GM23338 (cell line): Measurements from ENCODE around the gene ANKRD17. TPM values are rescaled to one million over a fixed set of nuclear protein-coding genes. Genes with fewer than 3 reads are reported as not detected.

Source experiments
- ATAC-seq: fragments of 200-7000 bp; cut with Tn5 transposase; 3 replicates; pipeline ENCODE4 v1.9.1; 2020
- DNase-seq: peaks from one replicate; pipeline ENCODE4 v3.0.0-alpha.2; 2015; ENCODE audit warnings: low spot score
- H2AFZ ChIP-seq: fragments of 200-600 bp; sonication (generic); 2 replicates; pipeline ENCODE4 v1.8.0; 2016; ENCODE audit warnings: antibody characterized with exemption, mild to moderate bottlenecking, moderate library complexity
- H3F3A ChIP-seq: fragments of 200-600 bp; sonication (generic); replicated peaks from 2 replicates; pipeline ENCODE4 v1.8.0; 2017; ENCODE audit warnings: antibody characterized with exemption, mixed run types, low read depth
- H3K27ac ChIP-seq: fragments of 200-600 bp; sonication (generic); 2 replicates; pipeline ENCODE4 v1.6.1; 2016; ENCODE audit warnings: low read depth
- H3K27me3 ChIP-seq: fragments of 200-600 bp; sonication (generic); 2 replicates; pipeline ENCODE4 v1.8.0; 2016; ENCODE audit warnings: mild to moderate bottlenecking, mixed run types, moderate library complexity; ENCODE audit not compliant: insufficient read depth
- H3K36me3 ChIP-seq: fragments of 200-600 bp; sonication (generic); 2 replicates; pipeline ENCODE4 v1.8.0; 2016; ENCODE audit warnings: mild to moderate bottlenecking; ENCODE audit not compliant: insufficient read depth
- H3K4me1 ChIP-seq: fragments of 200-600 bp; sonication (generic); 2 replicates; pipeline ENCODE4 v1.8.0; 2016; ENCODE audit warnings: mild to moderate bottlenecking, moderate library complexity; ENCODE audit not compliant: insufficient read depth
- H3K4me2 ChIP-seq: fragments of 200-600 bp; sonication (generic); 2 replicates; pipeline ENCODE4 v1.7.1; 2017; ENCODE audit warnings: mixed run types
- H3K4me3 ChIP-seq: fragments of 200-600 bp; sonication (generic); 2 replicates; pipeline ENCODE4 v1.6.1; 2016; ENCODE audit warnings: mixed run types
- H3K79me2 ChIP-seq: fragments of 200-600 bp; sonication (generic); replicated peaks from 2 replicates; pipeline ENCODE4 v1.8.0; 2017; ENCODE audit warnings: mild to moderate bottlenecking; ENCODE audit not compliant: insufficient read depth
- H3K9me2 ChIP-seq: fragments of 200-600 bp; sonication (generic); 2 replicates; pipeline ENCODE4 v1.8.0; 2017; ENCODE audit not compliant: insufficient read depth
- H4K20me1 ChIP-seq: fragments of 200-600 bp; sonication (generic); replicated peaks from 2 replicates; pipeline ENCODE4 v1.8.0; 2017; ENCODE audit warnings: mild to moderate bottlenecking; ENCODE audit not compliant: insufficient read depth
- H3K27ac Mint-ChIP-seq: 2 replicates; pipeline ENCODE4 v1.8.0; 2020; ENCODE audit warnings: inconsistent platforms, mild to moderate bottlenecking, moderate library complexity, mixed read lengths
- H3K27me3 Mint-ChIP-seq: 3 replicates; pipeline ENCODE4 v1.8.0; 2022; ENCODE audit warnings: low read depth, mild to moderate bottlenecking, moderate library complexity, mixed read lengths, inconsistent platforms; ENCODE audit not compliant: insufficient read depth, poor library complexity
- H3K36me3 Mint-ChIP-seq: 3 replicates; pipeline ENCODE4 v1.8.0; 2021; ENCODE audit warnings: low read depth, mild to moderate bottlenecking, inconsistent platforms, moderate library complexity, mixed read lengths
- H3K4me1 Mint-ChIP-seq: 3 replicates; pipeline ENCODE4 v1.8.0; 2020; ENCODE audit warnings: mild to moderate bottlenecking, inconsistent platforms, mixed read lengths
- H3K4me3 Mint-ChIP-seq: 3 replicates; pipeline ENCODE4 v1.8.0; 2021; ENCODE audit warnings: moderate library complexity, mild to moderate bottlenecking, inconsistent platforms, mixed read lengths
- H3K9me3 Mint-ChIP-seq: 3 replicates; pipeline ENCODE4 v1.8.0; 2020; ENCODE audit warnings: moderate library complexity, mild to moderate bottlenecking, inconsistent platforms, mixed read lengths
- CREB1 ChIP-seq: fragments of 250-450 bp; sonication (Bioruptor Pico); IDR thresholded peaks from 2 replicates; pipeline ENCODE4 v1.5.0; 2020; ENCODE audit warnings: low read depth, mild to moderate bottlenecking, moderate library complexity
- EZH2 ChIP-seq: fragments of 200-600 bp; sonication (generic); IDR thresholded peaks from one replicate; pipeline ENCODE4 v1.8.0; 2017; ENCODE audit warnings: antibody characterized with exemption, mild to moderate bottlenecking, low read depth; ENCODE audit not compliant: unreplicated experiment
- NANOG ChIP-seq: IDR thresholded peaks from 2 replicates; pipeline ENCODE4 v1.6.1; 2016; ENCODE audit warnings: antibody characterized with exemption, borderline replicate concordance
- ZNF114 ChIP-seq: fragments of 250-450 bp; sonication (Bioruptor Pico); IDR thresholded peaks from 2 replicates; pipeline ENCODE4 v1.5.0; 2020; ENCODE audit warnings: mild to moderate bottlenecking, moderate library complexity
- ZNF331 ChIP-seq: fragments of 250-450 bp; sonication (Bioruptor Pico); IDR thresholded peaks from 2 replicates; pipeline ENCODE4 v1.5.0; 2020; ENCODE audit warnings: low read depth, mild to moderate bottlenecking, moderate library complexity
- polyA plus RNA-seq: library from polyadenylated mRNA; unstranded; fragments of >200 nt; fragmentation: Nextera tagmentation; extraction: Ambion mirVana; gene quantifications from 2 replicates; pipeline ENCODE4 v1.2.1, GENCODE V29; 2016
- total RNA-seq: library from RNA; depleted of rRNA; stranded (reverse); fragments of >200 nt; shearing (Covaris generic); gene quantifications from 2 replicates; pipeline ENCODE4 v1.2.3, GENCODE V29; 2014
- TF ChIP-seq, protein P1 (sequence below): fragments of 250-450 bp; sonication (Bioruptor Pico); IDR thresholded peaks from 2 replicates; pipeline ENCODE4 v1.5.0; 2020; ENCODE audit warnings: mild to moderate bottlenecking, moderate library complexity

ANKRD17 gene
- total and polyA plus RNA-seq, 2 experiments from 2014 or later, result 41.9 to 85.3 TPM

GRCh38 chr4:73092868-73093267, 165.7 kb downstream of the ANKRD17 start (continued):
- TF ChIP-seq, protein P1, sequence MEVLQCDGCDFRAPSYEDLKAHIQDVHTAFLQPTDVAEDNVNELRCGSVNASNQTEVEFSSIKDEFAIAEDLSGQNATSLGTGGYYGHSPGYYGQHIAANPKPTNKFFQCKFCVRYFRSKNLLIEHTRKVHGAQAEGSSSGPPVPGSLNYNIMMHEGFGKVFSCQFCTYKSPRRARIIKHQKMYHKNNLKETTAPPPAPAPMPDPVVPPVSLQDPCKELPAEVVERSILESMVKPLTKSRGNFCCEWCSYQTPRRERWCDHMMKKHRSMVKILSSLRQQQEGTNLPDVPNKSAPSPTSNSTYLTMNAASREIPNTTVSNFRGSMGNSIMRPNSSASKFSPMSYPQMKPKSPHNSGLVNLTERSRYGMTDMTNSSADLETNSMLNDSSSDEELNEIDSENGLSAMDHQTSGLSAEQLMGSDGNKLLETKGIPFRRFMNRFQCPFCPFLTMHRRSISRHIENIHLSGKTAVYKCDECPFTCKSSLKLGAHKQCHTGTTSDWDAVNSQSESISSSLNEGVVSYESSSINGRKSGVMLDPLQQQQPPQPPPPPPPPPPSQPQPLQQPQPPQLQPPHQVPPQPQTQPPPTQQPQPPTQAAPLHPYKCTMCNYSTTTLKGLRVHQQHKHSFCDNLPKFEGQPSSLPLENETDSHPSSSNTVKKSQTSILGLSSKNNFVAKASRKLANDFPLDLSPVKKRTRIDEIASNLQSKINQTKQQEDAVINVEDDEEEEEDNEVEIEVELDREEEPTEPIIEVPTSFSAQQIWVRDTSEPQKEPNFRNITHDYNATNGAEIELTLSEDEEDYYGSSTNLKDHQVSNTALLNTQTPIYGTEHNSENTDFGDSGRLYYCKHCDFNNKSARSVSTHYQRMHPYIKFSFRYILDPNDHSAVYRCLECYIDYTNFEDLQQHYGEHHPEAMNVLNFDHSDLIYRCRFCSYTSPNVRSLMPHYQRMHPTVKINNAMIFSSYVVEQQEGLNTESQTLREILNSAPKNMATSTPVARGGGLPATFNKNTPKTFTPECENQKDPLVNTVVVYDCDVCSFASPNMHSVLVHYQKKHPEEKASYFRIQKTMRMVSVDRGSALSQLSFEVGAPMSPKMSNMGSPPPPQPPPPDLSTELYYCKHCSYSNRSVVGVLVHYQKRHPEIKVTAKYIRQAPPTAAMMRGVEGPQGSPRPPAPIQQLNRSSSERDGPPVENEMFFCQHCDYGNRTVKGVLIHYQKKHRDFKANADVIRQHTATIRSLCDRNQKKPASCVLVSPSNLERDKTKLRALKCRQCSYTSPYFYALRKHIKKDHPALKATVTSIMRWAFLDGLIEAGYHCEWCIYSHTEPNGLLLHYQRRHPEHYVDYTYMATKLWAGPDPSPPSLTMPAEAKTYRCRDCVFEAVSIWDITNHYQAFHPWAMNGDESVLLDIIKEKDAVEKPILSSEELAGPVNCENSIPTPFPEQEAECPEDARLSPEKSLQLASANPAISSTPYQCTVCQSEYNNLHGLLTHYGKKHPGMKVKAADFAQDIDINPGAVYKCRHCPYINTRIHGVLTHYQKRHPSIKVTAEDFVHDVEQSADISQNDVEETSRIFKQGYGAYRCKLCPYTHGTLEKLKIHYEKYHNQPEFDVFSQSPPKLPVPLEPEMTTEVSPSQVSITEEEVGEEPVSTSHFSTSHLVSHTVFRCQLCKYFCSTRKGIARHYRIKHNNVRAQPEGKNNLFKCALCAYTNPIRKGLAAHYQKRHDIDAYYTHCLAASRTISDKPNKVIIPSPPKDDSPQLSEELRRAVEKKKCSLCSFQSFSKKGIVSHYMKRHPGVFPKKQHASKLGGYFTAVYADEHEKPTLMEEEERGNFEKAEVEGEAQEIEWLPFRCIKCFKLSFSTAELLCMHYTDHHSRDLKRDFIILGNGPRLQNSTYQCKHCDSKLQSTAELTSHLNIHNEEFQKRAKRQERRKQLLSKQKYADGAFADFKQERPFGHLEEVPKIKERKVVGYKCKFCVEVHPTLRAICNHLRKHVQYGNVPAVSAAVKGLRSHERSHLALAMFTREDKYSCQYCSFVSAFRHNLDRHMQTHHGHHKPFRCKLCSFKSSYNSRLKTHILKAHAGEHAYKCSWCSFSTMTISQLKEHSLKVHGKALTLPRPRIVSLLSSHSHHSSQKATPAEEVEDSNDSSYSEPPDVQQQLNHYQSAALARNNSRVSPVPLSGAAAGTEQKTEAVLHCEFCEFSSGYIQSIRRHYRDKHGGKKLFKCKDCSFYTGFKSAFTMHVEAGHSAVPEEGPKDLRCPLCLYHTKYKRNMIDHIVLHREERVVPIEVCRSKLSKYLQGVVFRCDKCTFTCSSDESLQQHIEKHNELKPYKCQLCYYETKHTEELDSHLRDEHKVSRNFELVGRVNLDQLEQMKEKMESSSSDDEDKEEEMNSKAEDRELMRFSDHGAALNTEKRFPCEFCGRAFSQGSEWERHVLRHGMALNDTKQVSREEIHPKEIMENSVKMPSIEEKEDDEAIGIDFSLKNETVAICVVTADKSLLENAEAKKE, result no peak
- no peak for TF ChIP-seq NANOG

DNA sequence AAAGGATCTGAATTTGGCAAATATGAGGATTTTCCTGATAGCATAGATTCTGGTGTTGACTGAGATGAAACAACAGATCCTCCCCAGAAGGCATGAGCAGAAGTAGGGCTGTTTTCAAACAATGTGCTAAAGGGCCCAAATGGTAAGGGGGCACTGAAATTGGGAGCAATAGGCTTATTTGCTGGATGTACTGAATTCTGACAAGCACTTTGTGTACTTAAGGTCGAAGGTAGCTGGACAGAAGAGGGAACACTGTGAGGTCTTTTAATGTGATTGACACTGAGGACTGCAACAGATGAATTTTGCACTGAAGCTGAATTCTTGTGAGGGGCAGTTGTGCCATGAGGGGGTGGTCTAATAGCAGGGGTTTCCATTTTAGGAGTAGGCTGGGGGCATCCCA, 167.9 kb downstream of the ANKRD17 start:
- Histone ChIP-seq H3K79me2 (peaks cover 10% of the 10 kb centered on the region; the same call in 1 of the 2 replicates), H3K27me3 (no peaks in the 10 kb centered on the region), H3F3A (no peaks in the 10 kb centered on the region), H2AFZ (no peak overlapping the region), H3K4me2 (no peak overlapping the region), H3K9me2 (no peaks in the 10 kb centered on the region), H3K27ac (no peak overlapping the region), H3K4me1 (no peaks in the 10 kb centered on the region), H4K20me1 (peaks cover 2% of the 10 kb centered on the region; the same call in 1 of the 2 replicates), H3K36me3 (peaks cover 42% of the 10 kb centered on the region), H3K4me3 (no peak overlapping the region)
- no peak overlapping the region for H3K4me3 Mint-ChIP-seq
- no peak overlapping the region; the same call in 1 of the 2 replicates for H3K27ac Mint-ChIP-seq
- H3K27me3 Mint-ChIP-seq, result no peaks in the 10 kb centered on the region
- H3K36me3 Mint-ChIP-seq, result peaks cover 36% of the 10 kb centered on the region
- no peak for DNase-seq
- no peaks in the 10 kb centered on the region for H3K4me1 Mint-ChIP-seq
- H3K9me3 Mint-ChIP-seq, result no peaks in the 10 kb centered on the region
- no peak for ATAC-seq
- TF ChIP-seq ZNF114, result no peak
- no peak for TF ChIP-seq CREB1 (CRISPR knock-in tag)
- TF ChIP-seq ZNF331 (CRISPR knock-in tag), result no peak
- no peak for TF ChIP-seq EZH2
- TF ChIP-seq, protein P1, result no peak
